Measurements from ENCODE around the gene STRN4. TPM values are rescaled to one million over a fixed set of nuclear protein-coding genes. Genes with fewer than 3 reads are reported as not detected.

The STRN4 gene
- total and polyA plus RNA-seq, 2 donors (not counting 1 experiment from before 2014, with no cell fraction given): 111 to 112 TPM

DNA sequence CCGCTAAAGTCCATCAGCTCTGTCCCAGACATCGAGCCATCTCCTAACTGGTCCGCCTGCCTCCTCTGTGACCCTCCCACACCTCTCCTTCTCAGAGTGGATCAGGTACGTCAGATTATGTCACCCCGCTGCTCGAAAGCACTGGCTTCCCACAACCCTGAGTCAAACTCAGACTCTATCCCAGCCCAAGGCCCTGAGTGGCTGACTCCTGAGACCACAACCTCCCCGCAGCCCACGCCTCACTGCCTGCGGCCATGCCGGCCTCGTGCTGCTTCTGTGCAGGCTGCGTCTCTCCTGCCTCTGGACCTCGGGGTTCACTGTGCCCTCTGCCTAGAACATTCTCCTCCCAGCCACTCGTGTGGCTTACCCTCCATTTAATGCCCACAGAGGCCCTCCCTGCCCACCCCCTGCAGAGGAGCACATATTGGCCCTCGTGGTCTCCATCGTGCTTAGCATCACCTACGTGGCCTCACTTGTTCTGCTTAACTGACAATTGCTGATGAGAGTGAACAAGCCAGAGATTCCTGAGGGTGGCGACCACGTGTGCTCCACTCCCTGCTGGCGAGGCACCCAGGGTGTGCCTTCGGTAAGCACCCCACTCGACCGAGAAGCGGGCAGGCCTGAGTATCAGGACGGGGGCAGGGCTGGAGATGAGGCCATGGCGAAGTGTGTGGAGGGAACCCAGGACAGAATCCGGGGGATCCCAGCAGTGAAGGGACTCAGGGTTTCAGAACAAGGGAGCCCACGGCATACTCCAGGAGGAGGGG lies 13.9 kb downstream of the STRN4 start:
- H4K20me1 ChIP-seq (ENCODE audit: control insufficient read depth, insufficient read depth, low read length, poor library complexity, severe bottlenecking): peaks cover 63% of the 10 kb centered on the region
- 93% methylated on average over 28 of the region's 28 CpGs for WGBS (ENCODE audit: insufficient coverage)
- peaks cover 49% of the 10 kb centered on the region for H3K79me2 ChIP-seq (ENCODE audit: control insufficient read depth, insufficient read depth, low read length)
- H3K9ac ChIP-seq (ENCODE audit: low read length): no peak overlapping the region
- H3K4me3 ChIP-seq (ENCODE audit: control extremely low read depth in 1 of 5, extremely low read depth in 1 of 5, insufficient read depth in 1 of 5, low read depth in 2 of 5, low read length in 4 of 5): no peak overlapping the region
- CTCF ChIA-PET: interaction anchor here (0.5 to 14.9 kb wide), 6 partner anchors 21 to 212 kb away, joined by 3 to 353 read pairs (median 3); no protein-coding TSS in a partner anchor
- H3K9me3 Mint-ChIP-seq (ENCODE audit: insufficient read depth): no peaks in the 10 kb centered on the region
- H3K36me3 ChIP-seq (replicated peaks in 1 of 2; ENCODE audit: control extremely low read depth in 1 of 2, control insufficient read depth in 1 of 2, extremely low read depth in 1 of 2, insufficient read depth in 2 of 2, low read length in 1 of 2): peaks cover 1 to 79% of the 10 kb centered on the region in 2 experiments
- no peak overlapping the region for H3K4me2 ChIP-seq (replicated peaks; ENCODE audit: low read depth, low read length, poor library complexity, severe bottlenecking)
- DNase-seq (no peak), ATAC-seq (ENCODE audit: low read depth) (no peak)
- no peaks in the 10 kb centered on the region for H3K27me3 Mint-ChIP-seq
- no peak overlapping the region for H3K27ac Mint-ChIP-seq
- peaks cover 10% of the 10 kb centered on the region in 2 donors for H3K4me1 ChIP-seq (ENCODE audit: control insufficient read depth in 2 of 2, insufficient read depth in 2 of 2, low read length in 2 of 2)
- intact Hi-C loops (cut with micrococcal nuclease): no loop called here
- POLR2A ChIA-PET: no interaction called here
- H3K9me3 ChIP-seq (ENCODE audit: control extremely low read depth in 1 of 3, control insufficient read depth in 2 of 3, insufficient read depth in 1 of 3, low read length in 2 of 3): no peaks in the 10 kb centered on the region
- TF ChIP-seq, protein P1, sequence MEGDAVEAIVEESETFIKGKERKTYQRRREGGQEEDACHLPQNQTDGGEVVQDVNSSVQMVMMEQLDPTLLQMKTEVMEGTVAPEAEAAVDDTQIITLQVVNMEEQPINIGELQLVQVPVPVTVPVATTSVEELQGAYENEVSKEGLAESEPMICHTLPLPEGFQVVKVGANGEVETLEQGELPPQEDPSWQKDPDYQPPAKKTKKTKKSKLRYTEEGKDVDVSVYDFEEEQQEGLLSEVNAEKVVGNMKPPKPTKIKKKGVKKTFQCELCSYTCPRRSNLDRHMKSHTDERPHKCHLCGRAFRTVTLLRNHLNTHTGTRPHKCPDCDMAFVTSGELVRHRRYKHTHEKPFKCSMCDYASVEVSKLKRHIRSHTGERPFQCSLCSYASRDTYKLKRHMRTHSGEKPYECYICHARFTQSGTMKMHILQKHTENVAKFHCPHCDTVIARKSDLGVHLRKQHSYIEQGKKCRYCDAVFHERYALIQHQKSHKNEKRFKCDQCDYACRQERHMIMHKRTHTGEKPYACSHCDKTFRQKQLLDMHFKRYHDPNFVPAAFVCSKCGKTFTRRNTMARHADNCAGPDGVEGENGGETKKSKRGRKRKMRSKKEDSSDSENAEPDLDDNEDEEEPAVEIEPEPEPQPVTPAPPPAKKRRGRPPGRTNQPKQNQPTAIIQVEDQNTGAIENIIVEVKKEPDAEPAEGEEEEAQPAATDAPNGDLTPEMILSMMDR (IDR thresholded peaks at IDR 0.05): no peak
- TF ChIP-seq EZH2 (IDR thresholded peaks at IDR 0.05; ENCODE audit: borderline replicate concordance, insufficient read depth, low read depth, low read length, poor library complexity, severe bottlenecking): no peak
- no peaks in the 10 kb centered on the region for H3K27me3 ChIP-seq (replicated peaks in 1 of 4; ENCODE audit: control extremely low read depth in 1 of 4, control insufficient read depth in 3 of 4, insufficient read depth in 4 of 4, low read length in 3 of 4)
- H3K4me3 Mint-ChIP-seq: no peak overlapping the region
- H3K4me1 Mint-ChIP-seq: peaks cover 25% of the 10 kb centered on the region
- no peak overlapping the region for H3K27ac ChIP-seq (ENCODE audit: low read length in 2 of 2)
- no peak overlapping the region for H2AFZ ChIP-seq (ENCODE audit: insufficient read depth, low read depth, low read length, poor library complexity, severe bottlenecking)

DNA sequence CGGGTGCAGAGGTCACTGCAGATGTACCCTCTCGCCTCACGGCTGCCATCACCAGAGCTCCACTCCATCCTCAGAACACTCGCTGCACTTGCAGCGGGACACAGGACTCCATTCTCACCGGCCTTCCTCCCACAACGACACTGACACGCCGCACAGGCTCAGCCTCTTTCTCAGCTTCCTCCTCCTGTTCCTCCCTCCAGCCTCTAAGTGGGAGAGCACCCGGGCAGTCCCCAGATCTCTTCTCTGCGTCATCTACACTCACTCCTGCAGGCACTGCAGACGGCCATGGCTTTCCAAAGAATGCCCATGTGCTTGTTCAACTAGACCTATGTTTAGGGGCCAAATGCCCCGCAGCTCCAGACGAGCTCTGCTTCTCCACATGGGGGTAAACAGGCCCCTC lies 14.7 kb downstream of the STRN4 start:
- CTCF ChIA-PET: interaction anchor here (0.9 to 14.9 kb wide), 7 partner anchors 12 to 203 kb away, joined by 3 to 353 read pairs (median 6); partner anchors contain the start of gene DACT3
- peaks cover 10% of the 10 kb centered on the region in 2 donors for H3K4me1 ChIP-seq (ENCODE audit: control insufficient read depth in 2 of 2, insufficient read depth in 2 of 2, low read length in 2 of 2)
- Mint-ChIP-seq H3K27ac (peak overlapping the region; percentile 27), H3K27me3 (no peaks in the 10 kb centered on the region), H3K9me3 (ENCODE audit: insufficient read depth) (no peaks in the 10 kb centered on the region), H3K4me1 (peaks cover 26% of the 10 kb centered on the region), H3K4me3 (no peak overlapping the region)
- H3K79me2 ChIP-seq (ENCODE audit: control insufficient read depth, insufficient read depth, low read length): peaks cover 50% of the 10 kb centered on the region
- H3K4me3 ChIP-seq (ENCODE audit: control extremely low read depth in 1 of 5, extremely low read depth in 1 of 5, insufficient read depth in 1 of 5, low read depth in 2 of 5, low read length in 4 of 5): no peak overlapping the region
- intact Hi-C loops (cut with micrococcal nuclease): no loop called here
- H4K20me1 ChIP-seq (ENCODE audit: control insufficient read depth, insufficient read depth, low read length, poor library complexity, severe bottlenecking): peaks cover 63% of the 10 kb centered on the region
- no peaks in the 10 kb centered on the region for H3K27me3 ChIP-seq (replicated peaks in 1 of 4; ENCODE audit: control extremely low read depth in 1 of 4, control insufficient read depth in 3 of 4, insufficient read depth in 4 of 4, low read length in 3 of 4)
- DNase-seq: no peak
- H3K4me2 ChIP-seq (replicated peaks; ENCODE audit: low read depth, low read length, poor library complexity, severe bottlenecking): no peak overlapping the region
- no peak overlapping the region for H3K9ac ChIP-seq (ENCODE audit: low read length)
- 54% methylated on average over 14 of the region's 14 CpGs for WGBS (ENCODE audit: insufficient coverage)
- POLR2A ChIA-PET: interaction anchor here (0.6 to 4.0 kb wide), 2 partner anchors 13 to 147 kb away, joined by 8 to 12 read pairs; no protein-coding TSS in a partner anchor
- no peaks in the 10 kb centered on the region for H3K9me3 ChIP-seq (ENCODE audit: control extremely low read depth in 1 of 3, control insufficient read depth in 2 of 3, insufficient read depth in 1 of 3, low read length in 2 of 3)
- H3K36me3 ChIP-seq (replicated peaks in 1 of 2; ENCODE audit: control extremely low read depth in 1 of 2, control insufficient read depth in 1 of 2, extremely low read depth in 1 of 2, insufficient read depth in 2 of 2, low read length in 1 of 2): peaks cover 1 to 79% of the 10 kb centered on the region in 2 experiments
- TF ChIP-seq, protein P1 (IDR thresholded peaks at IDR 0.05): no peak
- TF ChIP-seq EZH2 (IDR thresholded peaks at IDR 0.05; ENCODE audit: borderline replicate concordance, insufficient read depth, low read depth, low read length, poor library complexity, severe bottlenecking): no peak
- H3K27ac ChIP-seq (ENCODE audit: low read length in 2 of 2): no peak overlapping the region
- H2AFZ ChIP-seq (ENCODE audit: insufficient read depth, low read depth, low read length, poor library complexity, severe bottlenecking): no peak overlapping the region
- ATAC-seq (ENCODE audit: low read depth): no peak
